ENCODE results near the gene TMEM52.

The TMEM52 gene

DNA sequence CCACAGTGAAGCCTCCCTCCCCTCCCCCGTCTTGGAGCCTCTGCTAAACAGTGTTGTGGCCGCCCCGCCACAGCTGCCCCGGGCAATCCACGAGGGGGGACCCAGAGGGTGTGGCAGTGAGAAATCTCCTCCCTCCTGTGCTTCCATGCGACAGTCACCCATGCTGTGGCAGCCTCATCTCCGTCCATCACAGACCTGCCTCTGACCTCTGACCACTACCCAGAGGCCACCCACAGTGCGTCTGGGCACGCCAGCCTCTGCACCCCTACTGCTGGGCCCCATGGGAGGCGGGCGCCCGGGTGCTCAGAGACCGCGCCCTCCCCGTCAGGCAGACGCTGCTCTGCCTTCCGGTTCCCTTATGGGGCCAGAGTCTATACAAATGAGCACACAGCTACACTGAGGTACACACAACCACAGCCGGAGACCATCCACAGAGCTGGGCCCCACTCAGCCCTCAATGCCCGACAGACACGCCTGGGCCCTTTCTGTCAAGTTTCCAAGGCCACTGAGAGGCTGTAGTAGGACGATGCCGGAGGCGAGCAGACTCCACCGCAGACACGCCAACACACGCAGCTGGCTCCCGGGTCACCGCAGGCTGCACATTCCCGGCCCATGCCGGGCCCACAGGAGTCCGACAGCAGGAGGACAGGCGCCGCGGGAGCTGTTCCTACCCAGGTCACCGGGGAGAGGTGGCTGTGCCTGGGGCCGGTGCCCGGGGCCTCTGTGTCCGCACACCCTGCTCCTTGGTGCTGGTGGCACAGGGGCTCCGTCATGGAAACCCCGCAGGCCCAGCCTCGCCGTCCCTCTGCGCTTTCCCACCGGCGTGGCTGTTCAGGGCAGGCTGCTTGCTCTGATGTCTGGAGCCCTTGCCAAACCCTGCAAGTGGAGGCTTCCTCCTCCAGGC lies 23.9 kb upstream of the TMEM52 start:
- Histone ChIP-seq H3K36me3 (replicated peaks in 1 of 2; ENCODE audit: control insufficient read depth in 2 of 2, insufficient read depth in 2 of 2, low read length in 2 of 2) (no peaks in the 10 kb centered on the region), H3K14ac (ENCODE audit: low read length) (peak overlapping the region; percentile 64), H4K8ac (ENCODE audit: low read depth, low read length) (no peak overlapping the region), H2AK5ac (ENCODE audit: low read depth, low read length) (peak overlapping the region; percentile 37), H3K4me2 (ENCODE audit: insufficient read depth, low read length, poor library complexity, severe bottlenecking) (no peak overlapping the region), H3K4me3 (ENCODE audit: low read length in 2 of 2) (no peak overlapping the region), H3K4me1 (ENCODE audit: control insufficient read depth in 2 of 2, insufficient read depth in 1 of 2, low read depth in 1 of 2, low read length in 2 of 2) (peaks cover 6 to 7% of the 10 kb centered on the region in 2 donors), H3K9me3 (replicated peaks in 1 of 2; ENCODE audit: control insufficient read depth in 2 of 2, insufficient read depth in 1 of 2, low read depth in 1 of 2, low read length in 2 of 2) (peaks cover 0 to 4% of the 10 kb centered on the region in 2 donors), H3K27me3 (ENCODE audit: control insufficient read depth in 3 of 3, insufficient read depth in 3 of 3, low read depth in 1 of 3, low read length in 3 of 3) (peaks cover 0 to 32% (median 0%) of the 10 kb centered on the region in 3 experiments), H3K27ac (replicated peaks; ENCODE audit: low read length) (no peak overlapping the region), H3K23ac (ENCODE audit: low read depth, low read length, poor library complexity) (peak overlapping the region; percentile 85), H2BK15ac (ENCODE audit: low read length) (peak overlapping the region; percentile 49), H3K18ac (ENCODE audit: low read length) (peak overlapping the region; percentile 87), H2BK12ac (ENCODE audit: low read length) (no peak overlapping the region), H2AFZ (ENCODE audit: low read length) (peak overlapping the region; percentile 94), H4K91ac (ENCODE audit: low read depth, low read length, poor library complexity) (peak overlapping the region; percentile 3), H2BK5ac (ENCODE audit: low read length) (peak overlapping the region; percentile 29), H3K4ac (ENCODE audit: low read length) (no peak overlapping the region), H2BK120ac (ENCODE audit: low read depth, low read length) (no peak overlapping the region), H3K79me1 (ENCODE audit: low read depth, low read length) (peaks cover 4% of the 10 kb centered on the region), H3K9ac (ENCODE audit: low read depth, low read length, poor library complexity) (no peak overlapping the region)
- no CpG with 5 or more reads among the region's 45 CpGs for WGBS, 2 donors (ENCODE audit: extremely low coverage in 2 of 2, insufficient read length in 2 of 2, insufficient replicate concordance in 1 of 2)
- DNase-seq (ENCODE audit: low spot score) = no peak

- Histone ChIP-seq H4K8ac (ENCODE audit: low read depth, low read length) (no peak overlapping the region), H2AK5ac (ENCODE audit: low read depth, low read length) (no peak overlapping the region), H3K4me1 (ENCODE audit: control insufficient read depth in 2 of 2, insufficient read depth in 1 of 2, low read depth in 1 of 2, low read length in 2 of 2) (peaks cover 7% of the 10 kb centered on the region in 2 donors), H4K91ac (ENCODE audit: low read depth, low read length, poor library complexity) (peak overlapping the region; percentile 3), H2BK120ac (ENCODE audit: low read depth, low read length) (no peak overlapping the region), H3K79me1 (ENCODE audit: low read depth, low read length) (peaks cover 4% of the 10 kb centered on the region), H2BK5ac (ENCODE audit: low read length) (no peak overlapping the region), H3K27me3 (ENCODE audit: control insufficient read depth in 3 of 3, insufficient read depth in 3 of 3, low read depth in 1 of 3, low read length in 3 of 3) (peaks cover 0 to 26% (median 0%) of the 10 kb centered on the region in 3 experiments), H2BK12ac (ENCODE audit: low read length) (no peak overlapping the region), H3K4me3 (ENCODE audit: low read length in 2 of 2) (no peak overlapping the region), H3K9ac (ENCODE audit: low read depth, low read length, poor library complexity) (no peak overlapping the region), H2BK15ac (ENCODE audit: low read length) (no peak overlapping the region), H3K27ac (replicated peaks; ENCODE audit: low read length) (no peak overlapping the region), H3K4ac (ENCODE audit: low read length) (no peak overlapping the region), H3K14ac (ENCODE audit: low read length) (no peak overlapping the region), H3K18ac (ENCODE audit: low read length) (no peak overlapping the region), H3K4me2 (ENCODE audit: insufficient read depth, low read length, poor library complexity, severe bottlenecking) (no peak overlapping the region), H2AFZ (ENCODE audit: low read length) (no peak overlapping the region), H3K36me3 (replicated peaks in 1 of 2; ENCODE audit: control insufficient read depth in 2 of 2, insufficient read depth in 2 of 2, low read length in 2 of 2) (no peaks in the 10 kb centered on the region), H3K9me3 (replicated peaks in 1 of 2; ENCODE audit: control insufficient read depth in 2 of 2, insufficient read depth in 1 of 2, low read depth in 1 of 2, low read length in 2 of 2) (peaks cover 0 to 4% of the 10 kb centered on the region in 2 donors), H3K23ac (ENCODE audit: low read depth, low read length, poor library complexity) (no peak overlapping the region)
- no peak for DNase-seq (ENCODE audit: low spot score)
- no CpG with 5 or more reads among the region's 39 CpGs for WGBS, 2 donors (ENCODE audit: extremely low coverage in 2 of 2, insufficient read length in 2 of 2, insufficient replicate concordance in 1 of 2)
Measured at GRCh38 chr1:1941868-1942752, 23.0 kb upstream of the TMEM52 start.

DNA sequence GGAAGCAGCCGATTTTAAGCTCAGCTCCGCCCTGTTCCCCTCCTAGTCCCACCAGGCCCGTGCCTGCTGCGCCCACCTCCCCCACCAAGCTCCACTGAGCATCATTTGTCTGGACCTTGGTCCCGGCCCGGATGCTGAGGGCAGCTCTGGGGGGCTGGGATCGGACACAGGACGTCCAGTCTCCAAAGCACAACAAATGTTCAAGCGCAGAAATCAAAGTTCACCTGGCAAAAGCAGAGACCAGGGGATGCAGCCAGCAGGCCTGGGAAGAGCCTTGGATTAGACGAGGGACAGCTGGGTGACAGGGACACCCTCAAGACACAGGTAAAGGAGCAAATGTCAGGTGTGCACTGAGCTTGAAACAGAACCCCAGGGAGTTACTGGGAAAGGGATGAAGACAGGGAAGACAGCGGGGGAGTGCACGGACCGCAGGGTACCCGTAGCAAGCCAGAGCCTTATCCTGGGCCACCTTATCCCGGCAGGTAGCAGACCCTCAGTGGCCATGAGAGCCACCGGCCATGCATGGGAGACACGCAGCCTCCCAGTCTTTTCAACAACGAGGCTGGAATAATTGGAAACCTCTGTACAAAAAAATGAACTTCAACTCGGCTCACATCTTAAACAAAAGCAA lies 22.2 kb upstream of the TMEM52 start:
- H3K4me3 ChIP-seq (ENCODE audit: low read length in 2 of 2) = no peak overlapping the region
- no peak overlapping the region for H3K14ac ChIP-seq (ENCODE audit: low read length)
- H4K8ac ChIP-seq (ENCODE audit: low read depth, low read length) = no peak overlapping the region
- H3K18ac ChIP-seq (ENCODE audit: low read length) = peak overlapping the region; percentile 80
- H3K9me3 ChIP-seq (replicated peaks in 1 of 2; ENCODE audit: control insufficient read depth in 2 of 2, insufficient read depth in 1 of 2, low read depth in 1 of 2, low read length in 2 of 2) = peaks cover 0 to 4% of the 10 kb centered on the region in 2 donors
- H3K27me3 ChIP-seq (ENCODE audit: control insufficient read depth in 3 of 3, insufficient read depth in 3 of 3, low read depth in 1 of 3, low read length in 3 of 3) = peaks cover 0 to 19% (median 0%) of the 10 kb centered on the region in 3 experiments
- peaks cover 7 to 8% of the 10 kb centered on the region in 2 donors for H3K4me1 ChIP-seq (ENCODE audit: control insufficient read depth in 2 of 2, insufficient read depth in 1 of 2, low read depth in 1 of 2, low read length in 2 of 2)
- H3K4me2 ChIP-seq (ENCODE audit: insufficient read depth, low read length, poor library complexity, severe bottlenecking) = no peak overlapping the region
- H3K27ac ChIP-seq (replicated peaks; ENCODE audit: low read length) = no peak overlapping the region
- H3K4ac ChIP-seq (ENCODE audit: low read length) = no peak overlapping the region
- no peak for DNase-seq (ENCODE audit: low spot score)
- H2BK5ac ChIP-seq (ENCODE audit: low read length) = no peak overlapping the region
- no peak overlapping the region for H2BK120ac ChIP-seq (ENCODE audit: low read depth, low read length)
- H3K9ac ChIP-seq (ENCODE audit: low read depth, low read length, poor library complexity) = no peak overlapping the region
- no peaks in the 10 kb centered on the region for H3K36me3 ChIP-seq (replicated peaks in 1 of 2; ENCODE audit: control insufficient read depth in 2 of 2, insufficient read depth in 2 of 2, low read length in 2 of 2)
- H2AFZ ChIP-seq (ENCODE audit: low read length) = no peak overlapping the region
- no peak overlapping the region for H2BK12ac ChIP-seq (ENCODE audit: low read length)
- no peak overlapping the region for H2AK5ac ChIP-seq (ENCODE audit: low read depth, low read length)
- WGBS, 2 donors (ENCODE audit: extremely low coverage in 2 of 2, insufficient read length in 2 of 2, insufficient replicate concordance in 1 of 2) = no CpG with 5 or more reads among the region's 19 CpGs
- no peak overlapping the region for H4K91ac ChIP-seq (ENCODE audit: low read depth, low read length, poor library complexity)
- H3K79me1 ChIP-seq (ENCODE audit: low read depth, low read length) = peaks cover 4% of the 10 kb centered on the region
- H2BK15ac ChIP-seq (ENCODE audit: low read length) = no peak overlapping the region
- H3K23ac ChIP-seq (ENCODE audit: low read depth, low read length, poor library complexity) = no peak overlapping the region

All from neuronal stem cell (in vitro differentiated cells).